ENCODE measurements around the gene PASK. TPM values are rescaled to one million over a fixed set of nuclear protein-coding genes. Genes with fewer than 3 reads are reported as not detected.
A peak's percentile ranks its signal among the peaks of the same experiment; 100 is the strongest.

The PASK gene
- total RNA-seq, 1 donor from 2014 or later = 15.7 TPM

DNA sequence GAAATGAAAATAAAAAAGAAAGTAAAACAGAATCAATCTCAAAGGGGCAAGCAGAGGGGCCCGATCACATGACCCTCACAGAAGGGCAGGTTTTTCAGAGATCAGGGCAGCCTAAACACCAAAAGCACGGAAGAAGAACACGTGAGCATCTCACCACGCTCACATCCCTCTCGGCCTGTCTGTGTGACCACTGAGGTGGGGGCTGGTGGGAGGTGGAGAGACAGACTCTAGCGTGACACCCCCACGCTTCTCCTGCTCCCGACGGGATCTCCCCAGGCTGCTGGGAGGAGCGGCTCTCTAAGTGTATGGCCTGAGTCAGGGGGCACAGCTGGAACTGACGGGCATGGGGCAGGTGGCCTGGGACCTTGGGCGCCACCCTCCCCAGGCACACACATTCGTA, 23.6 kb downstream of the PASK start:
- no peaks in the 10 kb centered on the region for H3K27me3 ChIP-seq
- H3K36me3 ChIP-seq = no peaks in the 10 kb centered on the region
- TF ChIP-seq, protein P1, sequence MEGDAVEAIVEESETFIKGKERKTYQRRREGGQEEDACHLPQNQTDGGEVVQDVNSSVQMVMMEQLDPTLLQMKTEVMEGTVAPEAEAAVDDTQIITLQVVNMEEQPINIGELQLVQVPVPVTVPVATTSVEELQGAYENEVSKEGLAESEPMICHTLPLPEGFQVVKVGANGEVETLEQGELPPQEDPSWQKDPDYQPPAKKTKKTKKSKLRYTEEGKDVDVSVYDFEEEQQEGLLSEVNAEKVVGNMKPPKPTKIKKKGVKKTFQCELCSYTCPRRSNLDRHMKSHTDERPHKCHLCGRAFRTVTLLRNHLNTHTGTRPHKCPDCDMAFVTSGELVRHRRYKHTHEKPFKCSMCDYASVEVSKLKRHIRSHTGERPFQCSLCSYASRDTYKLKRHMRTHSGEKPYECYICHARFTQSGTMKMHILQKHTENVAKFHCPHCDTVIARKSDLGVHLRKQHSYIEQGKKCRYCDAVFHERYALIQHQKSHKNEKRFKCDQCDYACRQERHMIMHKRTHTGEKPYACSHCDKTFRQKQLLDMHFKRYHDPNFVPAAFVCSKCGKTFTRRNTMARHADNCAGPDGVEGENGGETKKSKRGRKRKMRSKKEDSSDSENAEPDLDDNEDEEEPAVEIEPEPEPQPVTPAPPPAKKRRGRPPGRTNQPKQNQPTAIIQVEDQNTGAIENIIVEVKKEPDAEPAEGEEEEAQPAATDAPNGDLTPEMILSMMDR (IDR thresholded peaks at IDR 0.05) = no peak
- H3K4me1 ChIP-seq = no peaks in the 10 kb centered on the region
- no peak overlapping the region for H3K27ac ChIP-seq
- no peak overlapping the region for H3K4me3 ChIP-seq
- DNase-seq = peak; percentile 58
- intact Hi-C loops (cut with DNase I) = no loop called here
- ATAC-seq = no peak
- H3K9me3 ChIP-seq = no peaks in the 10 kb centered on the region

DNA sequence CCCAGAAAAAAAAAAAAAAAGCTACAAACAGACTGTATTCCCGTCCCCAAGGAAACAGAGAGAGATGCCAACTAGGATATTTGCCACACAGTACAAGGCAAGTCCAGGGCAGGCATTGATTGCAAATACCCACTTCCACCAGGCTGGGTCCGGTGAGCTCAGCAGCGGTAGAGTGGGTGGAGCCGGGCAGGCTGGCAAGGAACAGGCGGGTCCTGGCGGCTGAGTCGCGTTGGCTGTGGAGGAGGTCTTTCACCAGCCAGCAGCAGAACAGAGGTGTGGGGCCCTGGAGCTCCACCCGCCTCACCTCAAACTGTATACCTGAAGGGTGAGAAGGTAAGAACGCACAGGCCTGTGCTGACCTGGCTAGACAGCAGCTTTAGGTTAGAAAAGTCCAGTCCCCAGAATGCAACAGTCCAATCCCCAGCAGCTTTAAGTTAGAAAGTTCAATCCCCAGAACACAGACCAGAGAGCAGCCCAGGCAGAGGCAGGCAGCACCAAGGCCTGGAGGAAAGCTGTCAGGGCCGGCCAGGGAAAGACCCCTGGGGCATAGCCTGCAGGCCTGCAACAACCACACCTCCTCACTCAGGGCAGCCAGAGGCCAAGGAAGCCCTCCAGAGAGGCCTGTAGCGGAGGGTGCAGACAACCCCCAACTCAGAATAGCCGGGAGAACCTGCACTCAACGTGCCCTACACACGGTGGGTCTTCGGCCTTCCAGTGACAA, 25.3 kb downstream of the PASK start:
- intact Hi-C loops (cut with DNase I) = no loop called here
- no peaks in the 10 kb centered on the region for H3K27me3 ChIP-seq
- no peaks in the 10 kb centered on the region for H3K36me3 ChIP-seq
- no peaks in the 10 kb centered on the region for H3K4me1 ChIP-seq
- peak; percentile 59 for DNase-seq
- H3K4me3 ChIP-seq = no peak overlapping the region
- ATAC-seq = peak; percentile 24
- TF ChIP-seq, protein P1 (IDR thresholded peaks at IDR 0.05) = no peak
- no peaks in the 10 kb centered on the region for H3K9me3 ChIP-seq
- H3K27ac ChIP-seq = no peak overlapping the region

DNA sequence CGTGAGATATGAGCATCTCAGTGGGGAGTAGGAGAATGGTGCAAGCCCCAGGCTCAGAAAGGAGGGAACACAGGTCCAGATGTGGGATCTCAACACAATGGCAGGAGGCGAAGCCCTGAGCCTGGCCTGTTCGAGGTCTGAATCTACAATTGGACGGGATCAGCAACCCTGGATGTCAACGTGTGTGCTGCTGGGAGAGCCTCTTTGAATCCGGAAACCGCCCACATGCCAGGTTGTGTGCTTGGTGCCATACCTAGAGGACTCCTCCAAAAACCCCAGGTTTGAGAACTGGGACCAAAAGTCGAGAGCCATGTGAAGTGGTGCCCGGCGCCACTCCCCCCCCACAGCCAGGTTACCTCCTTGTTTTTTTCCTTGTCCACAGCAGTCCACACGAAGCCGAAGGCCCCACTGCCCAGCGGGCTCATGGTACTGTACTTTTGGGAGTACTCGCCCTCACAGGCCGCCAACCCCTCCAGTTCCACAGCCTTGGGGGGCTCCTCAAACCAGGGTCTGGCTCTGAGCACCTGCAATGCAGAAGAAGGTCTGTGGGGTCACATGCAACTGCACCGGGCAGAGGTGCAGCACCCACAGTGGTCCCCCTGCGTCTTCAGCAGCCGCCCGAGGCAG, 26.8 kb downstream of the PASK start:
- H3K27ac ChIP-seq = no peak overlapping the region
- intact Hi-C loops (cut with DNase I) = no loop called here
- H3K4me1 ChIP-seq = no peaks in the 10 kb centered on the region
- no peaks in the 10 kb centered on the region for H3K27me3 ChIP-seq
- no peaks in the 10 kb centered on the region for H3K36me3 ChIP-seq
- ATAC-seq (no peak), DNase-seq (peak; percentile 49)
- no peaks in the 10 kb centered on the region for H3K9me3 ChIP-seq
- no peak overlapping the region for H3K4me3 ChIP-seq
- TF ChIP-seq, protein P1 (IDR thresholded peaks at IDR 0.05) = no peak

DNA sequence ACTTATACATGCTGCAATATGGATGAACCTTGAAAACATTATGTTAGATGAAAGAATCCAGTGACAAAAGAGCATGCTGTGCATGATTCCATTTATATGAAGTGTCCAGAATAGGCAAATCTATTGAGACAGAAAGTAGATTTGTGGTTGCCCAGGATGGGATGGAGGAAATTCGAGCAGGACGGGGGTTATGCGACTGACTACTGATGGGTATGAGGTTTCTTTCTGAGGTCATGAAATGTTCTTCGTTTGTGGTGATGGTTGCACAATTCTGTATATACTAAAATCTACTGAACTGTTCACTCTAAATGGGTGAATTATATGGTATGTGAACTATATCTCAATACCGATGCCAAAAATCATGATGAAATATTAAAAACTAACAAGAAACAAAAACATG, 28.3 kb downstream of the PASK start:
- ATAC-seq = no peak
- no peak for DNase-seq
- Histone ChIP-seq H3K36me3 (no peaks in the 10 kb centered on the region), H3K4me1 (no peaks in the 10 kb centered on the region), H3K4me3 (no peak overlapping the region), H3K9me3 (no peaks in the 10 kb centered on the region), H3K27ac (no peak overlapping the region), H3K27me3 (no peaks in the 10 kb centered on the region)
- TF ChIP-seq, protein P1 (IDR thresholded peaks at IDR 0.05) = no peak
- intact Hi-C loops (cut with DNase I) = no loop called here

DNA sequence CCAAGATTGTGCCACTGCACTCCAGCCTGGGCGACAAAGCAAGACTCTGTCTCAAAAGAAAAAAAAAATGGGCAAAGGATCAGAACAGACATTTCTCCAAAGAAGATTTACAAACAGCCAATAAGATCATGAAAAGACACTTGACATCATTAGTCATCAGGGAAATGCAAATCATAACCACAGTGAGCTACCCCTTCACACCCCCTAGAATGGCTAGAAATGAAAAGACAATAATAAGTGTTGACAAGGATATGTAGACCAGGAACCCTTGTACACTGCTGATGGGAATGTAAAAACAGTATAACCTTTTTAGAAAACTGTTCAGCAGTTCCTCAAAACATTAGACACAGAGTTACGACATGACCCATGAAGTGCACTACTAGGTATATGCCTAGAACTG, 28.8 kb downstream of the PASK start:
- ATAC-seq (no peak), DNase-seq (no peak)
- Histone ChIP-seq H3K27me3 (no peaks in the 10 kb centered on the region), H3K4me1 (no peaks in the 10 kb centered on the region), H3K36me3 (no peaks in the 10 kb centered on the region), H3K9me3 (no peaks in the 10 kb centered on the region), H3K27ac (no peak overlapping the region), H3K4me3 (no peak overlapping the region)
- intact Hi-C loops (cut with DNase I) = no loop called here
- TF ChIP-seq, protein P1 (IDR thresholded peaks at IDR 0.05) = no peak
